NCI-H2081 (cell line): Measurements from ENCODE around the gene FXYD2.

Source experiments
- DNase-seq, 2 experiments: peaks; one replicate each; lab custom pipeline; 2025; lab: John Stamatoyannopoulos, UW

FXYD2 gene

GRCh38 chr11:117857734-117858414, 33.3 kb upstream of the FXYD2 start:
- no peak for DNase-seq

- DNase-seq = peak; percentile 20 to 52
Observed at GRCh38 chr11:117855912-117856651, 31.5 kb upstream of the FXYD2 start.

GRCh38 chr11:117855186-117855845, 30.8 kb upstream of the FXYD2 start:
- DNase-seq = no peak

- no peak for DNase-seq
Observed at GRCh38 chr11:117852309-117852708, 27.8 kb upstream of the FXYD2 start.

- no peak for DNase-seq
Observed at GRCh38 chr11:117851852-117852251, 27.3 kb upstream of the FXYD2 start.

GRCh38 chr11:117851106-117851505, 26.6 kb upstream of the FXYD2 start:
- DNase-seq = no peak

GRCh38 chr11:117849781-117850414, 25.4 kb upstream of the FXYD2 start:
- DNase-seq = no peak

GRCh38 chr11:117843666-117844484, 19.3 kb upstream of the FXYD2 start:
- peak; percentile 51 to 75 for DNase-seq

DNA sequence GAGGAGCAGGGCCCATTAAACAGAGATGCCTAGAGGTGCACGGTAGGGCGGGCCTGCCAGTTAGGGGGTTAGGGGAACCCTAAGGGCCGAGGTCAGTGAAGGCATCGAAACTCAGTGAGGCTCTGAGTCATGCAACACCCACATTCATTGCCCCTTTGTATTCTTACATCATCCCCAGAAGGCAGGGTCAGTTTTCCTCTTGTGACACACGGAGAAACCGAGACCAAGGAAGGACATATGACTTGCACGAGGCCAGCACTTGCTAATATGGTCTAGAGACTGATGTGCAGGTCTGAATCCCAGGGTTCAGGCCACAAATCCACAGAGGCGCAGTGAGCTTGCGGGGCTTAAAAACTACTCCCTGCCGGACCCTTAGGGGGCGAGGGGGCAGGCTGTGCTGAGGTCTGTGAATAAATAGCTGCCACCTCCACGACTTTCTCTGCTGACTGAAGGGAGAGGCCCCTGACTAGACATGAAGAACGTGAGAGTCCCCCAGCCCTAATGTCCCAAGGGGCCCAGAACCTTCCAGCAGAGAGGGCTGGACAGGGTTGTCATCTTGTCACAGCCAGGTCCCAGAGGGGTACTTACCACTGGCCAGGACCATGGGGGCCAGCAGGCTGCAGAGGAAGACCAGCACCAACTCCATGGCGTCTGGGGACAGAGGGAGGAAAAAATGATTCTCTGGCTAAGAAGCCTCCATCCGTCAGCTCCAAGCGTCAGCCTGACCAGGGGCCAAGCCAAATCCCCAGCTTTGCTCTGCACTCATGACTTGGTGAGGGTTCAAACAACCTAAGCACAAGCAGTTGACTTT, 17.8 kb upstream of the FXYD2 start:
- DNase-seq = no peak

GRCh38 chr11:117841551-117842031, 17.0 kb upstream of the FXYD2 start:
- DNase-seq = no peak

- no peak for DNase-seq
Observed at GRCh38 chr11:117840881-117841550, 16.5 kb upstream of the FXYD2 start.

DNA sequence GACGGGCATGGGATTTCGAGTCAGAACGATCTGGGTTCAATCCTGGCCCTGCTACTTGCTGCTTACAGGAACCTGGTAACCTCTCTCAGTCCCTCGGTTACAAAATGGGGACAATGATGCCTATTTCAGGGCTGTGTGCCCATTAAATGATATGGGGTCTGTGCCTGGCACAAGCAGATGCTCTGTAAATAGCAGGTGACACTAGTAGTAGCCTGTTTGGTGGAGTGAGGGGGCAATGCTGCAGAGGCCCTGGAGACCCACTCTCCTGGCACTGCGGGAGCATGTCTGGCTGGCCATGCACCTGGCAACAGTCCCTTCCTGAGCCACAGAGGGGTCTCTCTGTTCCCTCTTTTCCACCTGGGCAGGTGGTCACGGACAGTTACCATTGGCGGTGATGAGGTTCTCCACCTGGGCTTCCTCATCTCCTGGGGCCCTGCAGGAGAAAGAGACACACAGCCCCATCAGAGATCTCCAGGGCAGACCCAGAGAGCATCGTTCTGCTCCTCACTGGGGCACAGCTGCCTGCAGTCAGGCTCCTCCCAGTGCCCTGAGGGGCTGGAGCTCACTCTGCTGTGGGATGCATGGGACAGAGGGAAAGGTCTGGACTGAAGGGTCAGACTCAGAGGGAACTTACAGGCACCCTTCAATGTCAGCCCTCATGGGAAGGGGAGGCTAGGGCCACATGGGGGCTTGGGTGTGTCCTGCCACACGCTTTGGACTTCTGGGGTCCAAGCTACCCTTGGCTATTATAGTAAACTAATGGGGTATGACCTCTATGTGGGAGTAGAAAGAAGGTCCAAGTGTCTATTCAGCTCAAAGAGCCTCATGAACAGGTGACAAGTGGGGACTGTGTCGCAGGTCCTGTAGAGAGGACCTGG, 15.6 kb upstream of the FXYD2 start:
- no peak for DNase-seq

- DNase-seq = no peak
Observed at GRCh38 chr11:117839380-117839881, 14.9 kb upstream of the FXYD2 start.

- DNase-seq = no peak
Observed at GRCh38 chr11:117838901-117839300, 14.4 kb upstream of the FXYD2 start.

DNA sequence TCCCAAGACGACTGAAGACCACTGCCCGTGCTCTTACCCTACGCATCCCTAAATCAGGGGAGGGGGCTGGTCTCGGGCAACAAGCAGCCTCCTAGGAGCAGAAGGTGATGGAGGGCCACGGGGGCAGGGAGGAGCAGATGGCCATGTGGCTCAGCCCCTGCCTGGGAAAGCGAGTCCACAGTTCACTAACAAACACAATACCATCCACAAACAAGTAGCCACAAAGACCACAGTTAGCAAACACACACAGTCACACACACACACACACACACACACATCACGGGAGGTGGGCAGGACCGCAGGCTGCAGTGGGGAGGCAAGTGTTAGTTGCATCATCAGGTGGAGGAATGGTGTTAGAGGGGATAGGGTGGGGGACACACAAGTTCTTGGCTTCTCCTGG, 13.2 kb upstream of the FXYD2 start:
- DNase-seq = no peak

DNA sequence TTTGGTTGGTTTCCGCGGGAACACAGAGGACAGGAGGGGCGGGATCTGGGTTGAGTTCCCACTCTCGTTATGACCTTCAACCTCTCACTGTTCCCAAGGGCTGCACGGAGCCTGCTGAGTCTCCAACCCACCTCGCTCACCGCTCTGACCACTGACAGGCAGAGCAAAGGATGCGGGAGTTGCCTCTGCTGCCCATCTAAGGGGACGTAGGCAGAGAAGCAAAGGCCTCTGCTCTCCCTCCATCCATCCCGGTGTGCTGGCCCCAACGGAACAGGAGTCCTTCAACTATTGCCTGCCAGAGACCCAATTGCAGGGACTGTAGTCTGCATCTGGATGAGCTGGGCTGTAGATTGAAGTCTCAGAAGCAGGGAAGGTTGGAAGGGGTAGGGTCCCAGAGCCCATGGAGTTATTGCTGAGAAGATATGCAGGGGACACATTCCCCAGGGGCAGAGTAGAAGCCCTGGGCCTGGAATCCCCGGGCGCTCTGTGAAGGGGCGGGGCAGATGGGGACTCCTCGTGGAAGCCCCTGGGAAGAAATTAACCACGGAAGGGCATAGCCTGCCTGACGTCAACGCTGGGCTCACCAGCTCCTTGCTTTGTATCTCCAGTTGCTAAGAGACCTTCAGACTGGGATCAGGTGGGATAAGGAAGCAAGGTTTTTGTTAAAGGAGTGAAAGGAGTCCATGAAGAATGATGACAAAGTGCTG, 12.7 kb upstream of the FXYD2 start:
- DNase-seq = no peak

DNA sequence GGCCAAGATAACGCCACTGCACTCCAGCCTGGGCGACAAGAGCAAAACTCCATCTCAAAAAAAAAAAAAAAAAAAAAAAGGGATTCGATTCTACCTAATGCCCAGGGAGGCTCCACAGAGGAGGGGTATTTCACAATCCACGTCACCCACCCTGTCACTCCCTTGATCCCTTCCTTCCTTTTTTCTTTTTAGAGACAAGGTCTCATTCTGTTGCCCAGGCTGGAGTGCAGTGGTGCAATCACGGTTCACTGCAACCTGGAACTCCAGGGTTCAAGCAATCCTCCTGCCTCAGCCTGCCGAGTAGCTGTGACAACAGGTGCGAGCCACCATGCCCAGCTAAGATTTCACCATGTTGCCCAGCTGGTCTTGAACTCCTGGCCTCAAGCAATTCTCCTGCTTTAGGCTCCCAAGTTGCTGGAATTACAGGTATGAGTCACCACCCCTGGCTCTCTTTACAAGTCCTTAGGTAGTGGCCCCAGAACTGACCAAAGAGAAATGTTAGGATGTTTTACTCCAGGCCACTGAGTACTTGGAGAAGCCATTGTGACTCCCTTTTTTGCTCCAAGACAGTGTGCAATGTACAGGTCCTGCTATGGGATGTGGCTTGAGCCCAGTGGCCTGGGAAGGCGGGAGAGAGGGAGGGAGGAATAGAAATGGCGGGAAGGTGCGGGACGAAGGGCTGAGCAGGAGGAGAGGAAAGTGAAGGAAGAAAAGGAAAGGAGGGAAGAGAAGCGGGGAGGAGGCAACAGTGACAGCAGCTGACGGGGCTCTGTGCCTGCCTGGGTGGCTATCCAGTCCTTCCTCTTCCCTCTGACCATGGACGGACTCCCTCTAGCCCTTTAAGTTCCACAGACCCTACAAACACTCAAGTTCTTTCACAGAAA, 11.8 kb upstream of the FXYD2 start:
- no peak for DNase-seq
